Measurements from ENCODE around the gene ZCWPW2. TPM values are rescaled to one million over a fixed set of nuclear protein-coding genes. Genes with fewer than 3 reads are reported as not detected.

Gene ZCWPW2
- total RNA-seq, 2 experiments from 2014 or later, result 0.17 TPM; not detected in 1

DNA sequence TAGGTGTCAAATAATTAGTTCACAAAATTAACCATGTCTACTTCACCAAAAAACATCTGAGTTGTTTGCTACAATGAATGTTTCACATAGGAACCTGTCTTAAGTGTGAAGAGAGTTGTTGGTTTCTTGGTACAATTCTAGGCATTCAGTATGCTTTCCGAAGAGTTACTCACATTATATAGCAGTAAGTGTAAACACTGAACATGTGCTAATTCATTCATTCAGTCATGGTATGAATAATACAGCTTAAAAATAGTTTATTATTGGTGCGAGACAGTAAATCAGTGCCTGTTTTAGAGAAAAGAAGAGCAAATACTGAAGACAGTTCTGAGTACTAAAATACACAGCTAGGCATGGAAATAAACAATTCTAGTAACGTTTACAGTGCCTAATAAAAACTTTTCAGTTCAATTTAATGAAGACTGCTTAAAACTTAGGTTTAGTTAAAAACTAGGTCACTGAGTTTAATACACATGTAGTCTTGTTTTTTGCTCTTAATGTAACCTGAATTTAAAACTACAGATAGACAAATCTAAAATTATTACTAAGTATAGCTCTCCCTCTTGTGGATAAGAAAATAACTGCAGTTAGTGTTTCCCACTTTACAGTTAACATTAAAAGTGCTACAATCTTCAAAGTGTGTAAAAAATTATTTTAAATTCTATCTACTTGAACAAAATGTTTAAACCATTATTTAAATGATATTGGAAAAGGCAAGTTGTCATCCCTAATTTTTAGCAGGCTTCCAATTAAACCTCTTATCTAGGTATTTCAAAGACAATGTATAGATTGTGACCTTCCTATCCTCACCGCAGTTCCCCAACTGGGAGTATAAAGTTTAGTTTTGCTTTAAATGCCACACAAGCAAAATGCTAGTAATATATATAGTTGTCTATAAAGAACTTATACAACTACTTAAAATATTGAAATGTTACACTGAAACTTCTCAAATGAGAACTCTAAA is 20.1 kb upstream of the ZCWPW2 start:
- Mint-ChIP-seq H3K27ac (no peak overlapping the region), H3K4me1 (ENCODE audit: low read depth) (peaks cover 9% of the 10 kb centered on the region), H3K9me3 (no peaks in the 10 kb centered on the region), H3K4me3 (no peak overlapping the region), H3K27me3 (ENCODE audit: low read depth) (no peaks in the 10 kb centered on the region), H3K36me3 (ENCODE audit: low read depth) (peaks cover 10% of the 10 kb centered on the region)
- no peak for DNase-seq
- intact Hi-C loops (cut with micrococcal nuclease), result loop anchor here (1.0 to 5.0 kb wide), 5 partner anchors 386 to 1016 kb away; no protein-coding TSS in a partner anchor
- CTCF ChIA-PET, result interaction anchor here (0.6 to 2.2 kb wide), 14 partner anchors 8 to 616 kb away, joined by 3 to 16 read pairs (median 3); no protein-coding TSS in a partner anchor

DNA sequence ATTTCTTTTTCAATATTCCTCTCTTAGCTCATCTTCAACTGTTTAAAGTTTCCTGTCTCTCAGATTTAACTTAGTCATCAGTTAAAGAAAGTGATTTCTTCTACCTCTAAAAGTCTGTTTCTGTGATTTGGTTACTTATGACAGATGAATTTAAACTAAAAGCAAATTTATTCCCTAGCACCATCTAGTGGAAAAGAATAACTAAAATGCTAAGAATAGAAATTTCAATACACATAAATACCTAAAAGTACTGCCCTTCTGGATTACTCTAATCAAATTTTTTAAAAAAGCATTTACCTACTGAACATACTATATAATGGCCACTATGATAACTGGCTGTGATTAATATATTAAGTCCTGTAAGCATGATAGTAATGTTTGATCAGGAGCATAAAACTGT is 14.0 kb upstream of the ZCWPW2 start:
- Mint-ChIP-seq H3K27ac (no peak overlapping the region), H3K36me3 (ENCODE audit: low read depth) (peaks cover 6% of the 10 kb centered on the region), H3K9me3 (no peaks in the 10 kb centered on the region), H3K4me1 (ENCODE audit: low read depth) (peaks cover 8% of the 10 kb centered on the region), H3K27me3 (ENCODE audit: low read depth) (no peaks in the 10 kb centered on the region), H3K4me3 (no peak overlapping the region)
- CTCF ChIA-PET, result interaction anchor here (0.7 to 1.0 kb wide), 4 partner anchors 10 to 623 kb away, joined by 3 to 4 read pairs (median 4); no protein-coding TSS in a partner anchor
- DNase-seq, result no peak
- intact Hi-C loops (cut with micrococcal nuclease), result no loop called here

DNA sequence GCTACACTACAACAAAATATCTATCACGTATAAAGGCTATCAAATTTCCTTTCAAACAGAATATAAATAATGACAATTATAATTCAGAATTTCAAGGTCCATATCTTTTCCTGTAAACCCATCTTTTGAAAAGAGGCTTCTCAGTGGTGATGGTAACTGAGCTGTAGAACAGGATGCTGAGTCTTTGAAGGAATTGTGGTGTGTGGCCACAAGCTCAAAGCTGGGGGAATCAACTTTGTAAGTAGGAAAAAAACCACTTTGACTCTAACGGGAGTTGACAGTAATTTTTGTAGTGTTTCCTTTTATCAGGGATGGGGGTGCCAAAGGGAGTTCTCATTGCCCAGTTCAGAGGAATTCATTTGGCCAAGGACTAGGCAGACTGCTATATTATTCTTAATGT is 13.3 kb upstream of the ZCWPW2 start:
- Mint-ChIP-seq H3K9me3 (no peaks in the 10 kb centered on the region), H3K27me3 (ENCODE audit: low read depth) (no peaks in the 10 kb centered on the region), H3K4me3 (no peak overlapping the region), H3K36me3 (ENCODE audit: low read depth) (peaks cover 8% of the 10 kb centered on the region), H3K27ac (no peak overlapping the region), H3K4me1 (ENCODE audit: low read depth) (peaks cover 8% of the 10 kb centered on the region)
- DNase-seq, result no peak
- intact Hi-C loops (cut with micrococcal nuclease), result no loop called here
- CTCF ChIA-PET, result interaction anchor here (0.8 to 1.5 kb wide), 4 partner anchors 13 to 1158 kb away, joined by 3 to 5 read pairs (median 4); partner anchors contain the start of genes AZI2 and ZCWPW2

DNA sequence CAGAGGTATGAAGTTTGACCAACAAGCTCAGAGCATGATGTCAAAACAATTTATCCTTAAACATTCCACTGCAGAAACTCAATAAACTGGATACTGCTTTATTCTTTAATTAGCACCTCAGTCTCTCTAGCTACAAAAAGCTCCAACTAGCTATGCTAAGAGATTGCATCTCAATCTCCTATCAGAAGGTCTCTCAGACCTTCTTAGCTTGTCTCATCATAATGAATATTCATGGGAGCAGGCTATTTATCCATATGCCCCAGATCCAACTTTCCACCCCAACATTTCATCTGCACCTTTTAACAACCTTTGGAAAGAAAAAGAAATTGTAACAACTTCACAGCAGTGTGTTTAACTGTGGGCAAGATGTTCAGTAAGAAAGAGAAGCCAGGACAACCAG is 11.3 kb upstream of the ZCWPW2 start:
- no peaks in the 10 kb centered on the region for H3K27me3 Mint-ChIP-seq (ENCODE audit: low read depth)
- H3K27ac Mint-ChIP-seq, result no peak overlapping the region
- no peak overlapping the region for H3K4me3 Mint-ChIP-seq
- CTCF ChIA-PET, result interaction anchor here (0.7 to 2.5 kb wide), 7 partner anchors 8 to 625 kb away, joined by 3 to 10 read pairs (median 3); no protein-coding TSS in a partner anchor
- DNase-seq, result no peak
- no peaks in the 10 kb centered on the region for H3K9me3 Mint-ChIP-seq
- H3K36me3 Mint-ChIP-seq (ENCODE audit: low read depth), result peaks cover 10% of the 10 kb centered on the region
- intact Hi-C loops (cut with micrococcal nuclease), result no loop called here
- peaks cover 11% of the 10 kb centered on the region for H3K4me1 Mint-ChIP-seq (ENCODE audit: low read depth)

DNA sequence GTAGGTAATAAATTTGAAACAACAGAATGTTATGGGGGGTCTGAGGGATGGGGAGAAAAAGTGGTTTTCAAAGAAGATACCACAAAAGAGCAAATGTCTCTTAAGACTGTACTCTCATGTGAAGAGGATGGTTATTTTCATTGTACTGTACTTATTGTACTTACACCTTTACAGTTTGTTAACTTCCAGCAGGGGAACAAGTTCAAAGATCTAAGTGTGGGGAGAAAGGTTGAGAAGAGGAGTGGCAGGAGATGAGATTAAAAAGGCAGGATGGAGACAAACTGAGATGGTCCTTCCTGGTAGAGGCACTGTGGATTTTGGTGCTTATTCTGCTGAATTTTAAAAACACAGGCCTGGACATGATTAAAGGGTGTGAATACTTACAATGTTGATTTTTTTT is 5.4 kb upstream of the ZCWPW2 start:
- Mint-ChIP-seq H3K27me3 (ENCODE audit: low read depth) (no peaks in the 10 kb centered on the region), H3K4me3 (no peak overlapping the region), H3K27ac (no peak overlapping the region), H3K36me3 (ENCODE audit: low read depth) (peaks cover 8% of the 10 kb centered on the region), H3K9me3 (no peaks in the 10 kb centered on the region), H3K4me1 (ENCODE audit: low read depth) (peaks cover 37% of the 10 kb centered on the region)
- intact Hi-C loops (cut with micrococcal nuclease), result loop anchor here (10.0 kb wide), 1 partner anchor 2002 kb away; no protein-coding TSS in a partner anchor
- CTCF ChIA-PET, result no interaction called here
- no peak for DNase-seq

DNA sequence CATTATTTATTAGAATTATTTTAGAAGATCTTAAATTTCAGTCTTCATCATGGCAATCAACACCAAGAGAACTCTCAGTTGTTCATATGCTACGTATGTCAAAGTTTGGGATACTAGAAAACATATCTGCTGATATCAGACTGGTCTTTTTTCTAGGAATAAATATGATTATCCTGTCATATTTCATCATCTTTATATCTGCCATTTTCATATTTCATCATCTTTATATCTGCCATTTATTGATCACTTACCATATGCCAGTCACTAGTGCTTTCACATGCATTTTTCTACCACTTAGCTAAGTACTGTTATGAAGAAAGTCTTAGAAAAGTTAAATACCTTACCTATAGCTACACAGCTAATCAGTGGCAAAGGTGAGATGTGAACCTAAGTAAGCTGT is 2.8 kb upstream of the ZCWPW2 start:
- DNase-seq, result no peak
- CTCF ChIA-PET, result interaction anchor here (0.6 kb wide), 1 partner anchor 9 kb away, joined by 3 read pairs; no protein-coding TSS in a partner anchor
- no peaks in the 10 kb centered on the region for H3K9me3 Mint-ChIP-seq
- intact Hi-C loops (cut with micrococcal nuclease), result loop anchor here (5.0 to 10.0 kb wide), 3 partner anchors 463 to 1999 kb away; no protein-coding TSS in a partner anchor
- no peak overlapping the region for H3K27ac Mint-ChIP-seq
- no peak overlapping the region for H3K4me3 Mint-ChIP-seq
- no peaks in the 10 kb centered on the region for H3K27me3 Mint-ChIP-seq (ENCODE audit: low read depth)
- H3K4me1 Mint-ChIP-seq (ENCODE audit: low read depth), result peaks cover 47% of the 10 kb centered on the region
- H3K36me3 Mint-ChIP-seq (ENCODE audit: low read depth), result peaks cover 4% of the 10 kb centered on the region

DNA sequence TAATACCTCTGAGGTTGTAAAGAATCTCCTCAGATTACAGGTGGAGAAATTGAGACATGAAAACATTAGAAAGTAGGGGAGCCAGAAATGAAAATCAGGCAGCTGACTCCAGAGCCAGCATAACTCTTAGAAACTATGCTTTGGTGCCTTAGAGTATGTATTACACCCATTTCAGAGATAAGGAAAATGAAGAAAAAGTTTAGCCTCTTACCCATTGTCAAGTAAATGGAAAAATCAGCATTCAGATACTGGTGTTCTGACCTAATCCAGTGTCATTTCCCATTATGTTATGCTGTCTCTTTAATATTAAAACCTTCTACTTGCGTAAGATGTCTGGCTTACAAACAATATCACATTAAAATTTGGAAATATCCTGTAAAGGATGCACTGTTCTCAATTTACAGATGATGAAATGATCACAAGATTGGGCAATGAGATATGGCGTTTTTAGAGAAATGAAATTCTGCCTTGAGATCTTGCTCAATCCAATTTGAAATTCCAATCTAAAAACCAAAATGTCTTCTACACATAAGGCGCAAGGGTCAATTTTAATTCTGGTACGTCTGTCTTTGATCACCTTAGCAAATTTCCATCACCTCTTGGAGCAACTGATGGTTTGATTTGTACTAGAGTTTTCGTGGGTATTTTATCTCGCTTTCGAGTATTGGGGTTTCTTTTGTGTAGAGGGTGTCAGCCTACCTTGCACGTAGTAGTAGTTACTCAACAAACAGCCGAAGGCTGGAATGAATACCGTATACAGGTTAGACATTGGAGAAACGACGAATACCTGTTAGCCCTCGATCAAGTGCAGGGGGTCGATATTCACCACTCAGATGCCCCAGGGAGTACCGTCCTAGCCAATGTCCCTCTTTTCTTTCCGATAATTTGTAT is 902 bp upstream of the ZCWPW2 start:
- H3K27me3 Mint-ChIP-seq (ENCODE audit: low read depth), result no peaks in the 10 kb centered on the region
- CTCF ChIA-PET, result interaction anchor here (2.0 kb wide), 1 partner anchor 12 kb away, joined by 5 read pairs; no protein-coding TSS in a partner anchor
- H3K4me1 Mint-ChIP-seq (ENCODE audit: low read depth), result peaks cover 42% of the 10 kb centered on the region
- peaks cover 14% of the 10 kb centered on the region for H3K36me3 Mint-ChIP-seq (ENCODE audit: low read depth)
- H3K27ac Mint-ChIP-seq, result peak overlapping the region; percentile 92
- intact Hi-C loops (cut with micrococcal nuclease), result loop anchor here (1.0 to 10.0 kb wide), 6 partner anchors 21 to 1997 kb away; partner anchors contain the start of gene NEK10
- no peak for DNase-seq
- peak overlapping the region; percentile 88 for H3K4me3 Mint-ChIP-seq
- peaks cover 5% of the 10 kb centered on the region for H3K9me3 Mint-ChIP-seq

DNA sequence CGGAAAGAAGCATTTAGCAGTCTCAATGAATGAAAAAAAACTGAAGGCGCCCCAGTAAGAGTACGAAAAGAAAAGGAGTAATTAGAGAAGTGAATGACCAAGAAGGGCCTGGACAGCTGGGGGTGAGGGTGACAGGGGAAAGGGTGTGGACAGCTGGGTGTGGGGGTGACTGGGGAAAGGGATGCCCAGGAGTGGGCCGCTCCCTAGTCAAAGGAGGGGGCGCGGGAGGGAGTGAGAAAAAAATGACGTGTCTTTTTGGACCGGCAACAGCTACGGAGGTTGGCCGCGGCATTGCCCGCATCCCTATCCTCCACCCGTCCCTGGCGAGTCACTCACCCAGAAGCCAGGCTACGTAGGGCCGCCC is 274 bp upstream of the ZCWPW2 start:
- H3K27me3 Mint-ChIP-seq (ENCODE audit: low read depth), result no peaks in the 10 kb centered on the region
- H3K4me1 Mint-ChIP-seq (ENCODE audit: low read depth), result peaks cover 36% of the 10 kb centered on the region
- intact Hi-C loops (cut with micrococcal nuclease), result loop anchor here (1.0 to 10.0 kb wide), 6 partner anchors 22 to 1997 kb away; partner anchors contain the start of gene NEK10
- peak overlapping the region; percentile 92 for H3K27ac Mint-ChIP-seq
- no peak for DNase-seq
- CTCF ChIA-PET, result interaction anchor here (2.0 kb wide), 1 partner anchor 12 kb away, joined by 5 read pairs; no protein-coding TSS in a partner anchor
- peaks cover 5% of the 10 kb centered on the region for H3K9me3 Mint-ChIP-seq
- H3K36me3 Mint-ChIP-seq (ENCODE audit: low read depth), result peaks cover 14% of the 10 kb centered on the region
- H3K4me3 Mint-ChIP-seq, result peak overlapping the region; percentile 88

DNA sequence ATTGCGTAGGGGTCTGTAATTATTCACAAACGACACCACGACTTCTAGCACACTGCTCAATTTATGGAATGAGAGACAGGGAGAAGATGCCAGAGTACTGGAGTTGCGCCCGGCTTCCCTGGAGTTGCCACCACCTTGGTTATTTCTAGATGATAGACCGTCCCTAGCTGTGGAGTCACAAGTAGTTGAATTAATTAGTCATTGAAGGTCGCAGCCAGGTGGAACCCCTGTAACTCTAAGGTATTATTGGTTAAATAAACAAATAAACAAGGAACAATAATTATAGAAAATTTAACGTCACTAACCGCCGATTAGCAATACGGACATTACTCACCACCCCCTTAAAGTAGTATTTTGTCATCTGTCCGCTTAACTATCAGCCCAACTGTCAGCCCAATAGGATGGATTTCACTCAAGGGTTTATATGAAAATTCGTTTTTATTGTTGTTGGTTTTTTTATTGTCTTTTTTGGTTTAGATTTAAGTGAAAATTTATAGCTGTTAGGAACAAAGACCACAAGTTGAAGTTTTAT is 1.0 kb downstream of the ZCWPW2 start:
- peak overlapping the region; percentile 88 for H3K4me3 Mint-ChIP-seq
- peak overlapping the region; percentile 92 for H3K27ac Mint-ChIP-seq
- DNase-seq, result no peak
- H3K27me3 Mint-ChIP-seq (ENCODE audit: low read depth), result no peaks in the 10 kb centered on the region
- H3K4me1 Mint-ChIP-seq (ENCODE audit: low read depth), result peaks cover 36% of the 10 kb centered on the region
- intact Hi-C loops (cut with micrococcal nuclease), result loop anchor here (1.0 to 10.0 kb wide), 8 partner anchors 108 to 1995 kb away; partner anchors contain the start of genes CMC1, NEK10 and SLC4A7
- CTCF ChIA-PET, result interaction anchor here (0.6 to 2.0 kb wide), 4 partner anchors 14 to 671 kb away, joined by 3 to 5 read pairs (median 3); no protein-coding TSS in a partner anchor
- H3K9me3 Mint-ChIP-seq, result peaks cover 10% of the 10 kb centered on the region
- peaks cover 17% of the 10 kb centered on the region for H3K36me3 Mint-ChIP-seq (ENCODE audit: low read depth)

DNA sequence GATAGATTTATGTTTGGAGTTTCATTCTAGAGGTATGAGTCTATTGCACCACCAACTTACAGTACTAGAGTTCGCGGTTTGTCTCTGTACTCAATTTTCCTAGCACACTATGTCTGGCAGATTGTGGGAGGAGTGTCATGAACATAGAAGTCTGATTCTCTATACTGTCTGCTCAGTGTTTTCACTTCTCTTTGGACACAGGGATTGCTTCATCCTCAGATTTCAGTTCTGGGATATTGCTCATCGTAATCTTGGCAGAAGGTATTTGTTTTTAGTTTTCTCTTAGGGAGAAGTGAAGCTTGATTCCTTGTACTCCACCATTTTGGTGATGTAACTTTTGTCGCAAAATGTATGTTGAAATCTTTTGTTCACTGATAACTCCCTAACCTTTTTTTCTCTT is 27.9 kb downstream of the ZCWPW2 start:
- Mint-ChIP-seq H3K4me1 (ENCODE audit: low read depth) (no peaks in the 10 kb centered on the region), H3K27ac (no peak overlapping the region), H3K9me3 (peaks cover 12% of the 10 kb centered on the region), H3K27me3 (ENCODE audit: low read depth) (no peaks in the 10 kb centered on the region), H3K36me3 (ENCODE audit: low read depth) (peaks cover 8% of the 10 kb centered on the region), H3K4me3 (no peak overlapping the region)
- intact Hi-C loops (cut with micrococcal nuclease), result no loop called here
- CTCF ChIA-PET, result no interaction called here
- no peak for DNase-seq

DNA sequence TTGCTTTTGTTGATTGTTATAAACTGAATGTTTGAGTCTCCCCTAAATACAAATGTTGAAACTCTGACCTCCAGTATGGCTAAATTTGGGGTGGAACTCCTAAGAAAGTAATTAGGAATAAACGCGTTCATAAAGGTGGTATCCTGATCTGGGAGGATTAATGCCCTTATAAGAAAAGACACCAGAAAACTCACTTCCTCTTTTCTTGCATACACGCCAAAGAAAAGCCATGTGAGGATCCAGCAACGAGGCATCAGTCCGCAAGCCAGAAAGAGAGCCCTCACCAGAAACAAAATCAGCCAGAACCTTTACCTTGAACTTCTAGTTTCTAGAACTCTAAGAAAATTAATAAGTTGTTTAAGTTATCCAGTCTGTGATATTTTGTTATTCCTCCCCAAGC is 37.5 kb downstream of the ZCWPW2 start:
- Mint-ChIP-seq H3K36me3 (ENCODE audit: low read depth) (peaks cover 8% of the 10 kb centered on the region), H3K4me3 (no peak overlapping the region), H3K4me1 (ENCODE audit: low read depth) (no peaks in the 10 kb centered on the region), H3K27me3 (ENCODE audit: low read depth) (no peaks in the 10 kb centered on the region), H3K27ac (no peak overlapping the region), H3K9me3 (peaks cover 5% of the 10 kb centered on the region)
- CTCF ChIA-PET, result no interaction called here
- intact Hi-C loops (cut with micrococcal nuclease), result no loop called here
- DNase-seq, result no peak

Data from activated naive CD4-positive, alpha-beta T cell treated with anti-CD3 and anti-CD28 coated beads for 36 hours (primary cell).